Nephron (organoid): ENCODE data around the gene PRCD.

Experiments
- H3K27ac Mint-ChIP-seq, 3 experiments: 2 replicates each; pipeline ENCODE4 v1.8.0; 2020; ENCODE audit warnings: mixed read lengths in 3 of 3, mild to moderate bottlenecking in 2 of 3, moderate library complexity in 1 of 3
- H3K27me3 Mint-ChIP-seq: 2 replicates; pipeline ENCODE4 v1.8.0; 2021; ENCODE audit warnings: low read depth, mild to moderate bottlenecking, moderate library complexity, mixed read lengths
- H3K36me3 Mint-ChIP-seq: 2 replicates; pipeline ENCODE4 v1.8.0; 2020; ENCODE audit warnings: low read depth, mixed read lengths
- H3K4me1 Mint-ChIP-seq: 2 replicates; pipeline ENCODE4 v1.8.0; 2020; ENCODE audit warnings: mixed read lengths
- H3K4me3 Mint-ChIP-seq, 3 experiments: 2 replicates each; pipeline ENCODE4 v1.8.0; 2020; ENCODE audit warnings: mild to moderate bottlenecking in 3 of 3, mixed read lengths in 3 of 3, moderate library complexity in 2 of 3
- H3K9me3 Mint-ChIP-seq: 2 replicates; pipeline ENCODE4 v1.8.0; 2020; ENCODE audit warnings: mixed read lengths
- TF ChIP-seq, protein P1 (sequence below), 3 experiments: fragments of 200-600 bp; sonication (generic); IDR thresholded peaks; one replicate each; pipeline ENCODE4 v1.5.0; 2021; ENCODE audit warnings: antibody characterized with exemption in 3 of 3; ENCODE audit not compliant: unreplicated experiment in 3 of 3

The PRCD gene

DNA sequence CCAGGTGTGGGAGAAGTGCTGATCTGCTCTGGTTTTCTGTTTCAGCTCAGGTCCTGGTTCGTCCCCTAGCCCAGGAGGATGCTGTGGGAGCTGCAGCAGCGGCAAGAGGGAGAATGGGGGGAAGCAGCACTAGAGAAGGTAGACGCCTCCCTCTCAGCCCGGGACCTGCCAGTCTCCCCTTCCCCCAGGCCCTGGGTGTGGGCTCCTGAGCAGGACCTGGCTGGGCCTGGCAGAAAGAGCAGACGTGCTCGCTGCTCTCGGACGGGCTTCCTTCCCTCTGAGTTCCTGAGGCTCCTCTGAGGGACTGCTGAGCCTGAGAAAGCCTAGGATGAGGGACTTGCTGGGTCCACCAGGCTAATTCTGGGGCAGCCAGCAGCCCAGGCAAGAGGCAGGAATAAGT is 3.1 kb downstream of the PRCD start:
- no peak overlapping the region for H3K4me3 Mint-ChIP-seq
- peaks cover 59% of the 10 kb centered on the region for H3K4me1 Mint-ChIP-seq
- no peaks in the 10 kb centered on the region for H3K9me3 Mint-ChIP-seq
- H3K27me3 Mint-ChIP-seq, result peaks cover 27% of the 10 kb centered on the region
- TF ChIP-seq, protein P1, sequence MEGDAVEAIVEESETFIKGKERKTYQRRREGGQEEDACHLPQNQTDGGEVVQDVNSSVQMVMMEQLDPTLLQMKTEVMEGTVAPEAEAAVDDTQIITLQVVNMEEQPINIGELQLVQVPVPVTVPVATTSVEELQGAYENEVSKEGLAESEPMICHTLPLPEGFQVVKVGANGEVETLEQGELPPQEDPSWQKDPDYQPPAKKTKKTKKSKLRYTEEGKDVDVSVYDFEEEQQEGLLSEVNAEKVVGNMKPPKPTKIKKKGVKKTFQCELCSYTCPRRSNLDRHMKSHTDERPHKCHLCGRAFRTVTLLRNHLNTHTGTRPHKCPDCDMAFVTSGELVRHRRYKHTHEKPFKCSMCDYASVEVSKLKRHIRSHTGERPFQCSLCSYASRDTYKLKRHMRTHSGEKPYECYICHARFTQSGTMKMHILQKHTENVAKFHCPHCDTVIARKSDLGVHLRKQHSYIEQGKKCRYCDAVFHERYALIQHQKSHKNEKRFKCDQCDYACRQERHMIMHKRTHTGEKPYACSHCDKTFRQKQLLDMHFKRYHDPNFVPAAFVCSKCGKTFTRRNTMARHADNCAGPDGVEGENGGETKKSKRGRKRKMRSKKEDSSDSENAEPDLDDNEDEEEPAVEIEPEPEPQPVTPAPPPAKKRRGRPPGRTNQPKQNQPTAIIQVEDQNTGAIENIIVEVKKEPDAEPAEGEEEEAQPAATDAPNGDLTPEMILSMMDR (IDR thresholded peaks at IDR 0.05; ENCODE audit: unreplicated experiment in 3 of 3), result no peak
- no peak overlapping the region for H3K27ac Mint-ChIP-seq
- H3K36me3 Mint-ChIP-seq, result no peaks in the 10 kb centered on the region

DNA sequence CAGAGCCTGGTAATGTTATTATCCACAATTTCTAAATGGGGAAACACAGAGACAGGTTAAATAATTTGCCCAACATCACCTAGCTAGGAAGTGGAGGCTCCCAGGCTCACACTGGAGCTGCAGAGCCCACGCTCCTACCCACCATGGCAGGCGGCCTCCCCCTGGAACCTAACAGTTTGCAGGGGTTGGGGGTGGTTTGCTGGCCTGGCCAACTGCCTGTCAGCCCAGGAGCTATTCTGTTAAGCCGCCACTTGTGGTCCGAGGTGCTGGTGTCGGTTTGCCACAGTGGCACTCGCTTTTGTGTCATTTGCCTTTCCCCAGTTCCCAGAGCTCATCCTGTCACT is 3.6 kb downstream of the PRCD start:
- TF ChIP-seq, protein P1 (IDR thresholded peaks at IDR 0.05; ENCODE audit: unreplicated experiment in 3 of 3), result no peak
- H3K4me1 Mint-ChIP-seq, result peaks cover 59% of the 10 kb centered on the region
- peak overlapping the region; percentile 63 to 86 (median 82) for H3K27ac Mint-ChIP-seq
- H3K27me3 Mint-ChIP-seq, result peaks cover 27% of the 10 kb centered on the region
- H3K9me3 Mint-ChIP-seq, result no peaks in the 10 kb centered on the region
- H3K4me3 Mint-ChIP-seq, result peak overlapping the region in 2 of 3 experiments; percentile 48 to 55
- no peaks in the 10 kb centered on the region for H3K36me3 Mint-ChIP-seq

DNA sequence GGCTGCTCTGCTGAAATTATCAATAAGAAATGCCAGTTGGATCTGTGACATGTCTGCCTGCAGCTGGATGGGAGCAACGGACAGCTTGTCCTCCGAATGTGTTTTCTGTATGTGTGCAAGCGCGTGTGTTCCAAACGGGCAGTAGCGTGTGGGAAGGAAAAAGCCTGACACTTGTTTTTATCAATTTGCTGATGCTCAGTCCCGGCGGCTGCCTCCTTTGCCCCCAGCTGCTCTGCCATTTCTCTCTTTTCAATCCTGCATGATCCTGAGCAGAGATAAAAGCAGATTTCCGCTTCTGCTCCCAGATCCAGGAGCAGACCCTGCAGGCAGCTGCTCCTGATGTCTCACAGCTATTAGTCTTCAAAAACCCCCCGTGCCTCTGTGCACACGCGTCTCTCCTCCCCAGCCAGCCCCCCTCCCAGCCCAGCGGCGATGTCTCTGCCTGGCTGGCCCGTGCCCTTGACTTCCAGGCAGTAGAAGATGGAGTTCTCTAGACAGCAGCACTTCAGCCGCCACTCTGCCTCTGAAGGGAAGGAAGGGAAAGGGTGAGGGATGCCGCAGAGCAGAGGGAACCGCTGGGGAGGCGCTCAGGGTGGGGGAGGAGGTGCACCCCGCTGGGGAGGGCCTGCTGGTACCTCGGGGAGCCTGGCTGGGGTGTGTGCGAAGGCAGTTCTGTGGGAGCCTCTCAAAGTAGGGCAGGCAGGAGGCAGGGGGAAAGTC is 4.1 kb downstream of the PRCD start:
- H3K4me1 Mint-ChIP-seq, result peaks cover 54% of the 10 kb centered on the region
- H3K27me3 Mint-ChIP-seq, result peaks cover 25% of the 10 kb centered on the region
- H3K4me3 Mint-ChIP-seq, result peak overlapping the region; percentile 48 to 62 (median 55)
- peak overlapping the region; percentile 63 to 86 (median 82) for H3K27ac Mint-ChIP-seq
- H3K36me3 Mint-ChIP-seq, result no peaks in the 10 kb centered on the region
- TF ChIP-seq, protein P1 (IDR thresholded peaks at IDR 0.05; ENCODE audit: unreplicated experiment in 3 of 3), result no peak
- no peaks in the 10 kb centered on the region for H3K9me3 Mint-ChIP-seq

DNA sequence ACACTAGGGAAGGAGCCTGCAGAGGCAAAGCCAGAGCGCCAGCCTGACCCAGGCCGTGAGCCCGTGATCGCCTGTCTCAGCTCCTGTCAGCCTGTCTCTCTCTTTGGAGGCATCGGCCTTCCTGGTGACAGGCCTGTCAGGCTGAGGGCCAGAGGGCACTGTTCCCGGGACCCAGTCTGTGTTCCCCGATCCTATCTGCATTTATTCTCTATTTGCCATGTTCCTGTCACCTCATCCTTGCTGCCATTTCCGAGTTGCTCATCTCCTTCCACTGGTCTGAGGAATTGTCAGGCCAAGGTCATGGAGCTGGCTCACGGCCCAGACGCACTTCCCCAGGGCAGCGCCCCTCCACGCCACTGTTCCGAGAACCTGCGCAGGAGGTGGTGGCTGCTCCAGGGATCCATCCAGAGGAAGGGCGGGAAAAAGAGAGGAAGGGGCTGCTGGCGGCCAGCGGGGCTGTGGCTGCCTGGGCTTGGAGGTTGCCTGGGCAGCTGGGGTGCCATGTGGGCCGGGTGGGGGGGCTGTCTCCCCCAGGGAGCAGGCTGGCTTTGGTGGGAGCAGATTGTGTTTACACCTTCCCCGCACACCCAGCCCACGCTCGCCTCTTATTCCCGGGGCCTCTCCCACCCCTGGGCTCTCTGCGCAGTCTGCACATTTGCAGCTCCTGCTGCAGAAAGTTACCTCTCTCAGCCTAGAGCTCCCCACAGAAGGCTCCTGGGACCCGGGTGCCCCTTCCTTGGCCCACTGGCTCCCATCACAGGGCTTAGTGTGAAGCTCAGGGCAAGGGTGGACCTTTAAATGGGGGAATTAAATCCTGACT is 4.9 kb downstream of the PRCD start:
- Mint-ChIP-seq H3K27ac (peak overlapping the region; percentile 63 to 86 (median 78)), H3K36me3 (no peaks in the 10 kb centered on the region), H3K4me3 (peak overlapping the region; percentile 41 to 47 (median 46)), H3K27me3 (peaks cover 18% of the 10 kb centered on the region), H3K9me3 (no peaks in the 10 kb centered on the region), H3K4me1 (peaks cover 47% of the 10 kb centered on the region)
- TF ChIP-seq, protein P1 (IDR thresholded peaks at IDR 0.05; ENCODE audit: unreplicated experiment in 3 of 3), result no peak

DNA sequence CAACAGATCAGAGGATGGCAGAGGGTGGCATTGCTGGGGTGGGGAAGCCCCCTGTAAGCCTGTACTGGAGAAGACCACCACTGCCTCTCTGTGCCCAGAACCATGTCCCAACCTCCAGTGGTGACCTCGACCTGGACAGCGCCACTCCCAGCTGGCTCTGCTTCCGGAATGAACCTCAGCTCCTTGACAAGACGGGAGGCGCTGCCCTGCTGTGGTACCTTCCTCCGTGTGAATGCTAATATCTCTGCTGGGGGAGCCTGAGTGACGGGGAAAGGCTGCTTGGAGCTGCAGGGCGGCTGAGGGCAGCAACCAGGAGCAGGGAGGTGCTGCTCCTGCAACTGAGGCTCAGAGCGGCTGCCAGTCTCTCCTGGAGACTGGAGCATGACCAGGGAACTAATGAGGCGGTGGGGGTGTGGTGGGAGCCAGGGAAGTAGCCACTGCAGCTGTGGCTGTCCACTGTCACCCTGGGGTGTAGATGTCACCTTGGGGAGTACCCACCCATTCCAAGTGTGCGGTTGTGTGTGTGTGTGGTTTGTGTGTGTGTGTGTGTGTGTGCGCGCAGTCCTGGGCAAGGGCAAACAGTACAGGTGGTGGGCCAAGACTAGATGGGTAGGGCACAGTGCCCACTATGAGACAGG is 6.2 kb downstream of the PRCD start:
- H3K27me3 Mint-ChIP-seq, result peaks cover 12% of the 10 kb centered on the region
- TF ChIP-seq, protein P1 (IDR thresholded peaks at IDR 0.05; ENCODE audit: unreplicated experiment in 3 of 3), result no peak
- H3K4me3 Mint-ChIP-seq, result peak overlapping the region; percentile 14 to 38 (median 32)
- H3K36me3 Mint-ChIP-seq, result no peaks in the 10 kb centered on the region
- no peaks in the 10 kb centered on the region for H3K9me3 Mint-ChIP-seq
- H3K4me1 Mint-ChIP-seq, result peaks cover 42% of the 10 kb centered on the region
- peak overlapping the region; percentile 42 to 79 (median 50) for H3K27ac Mint-ChIP-seq
